Esophagus muscularis mucosa (tissue), 4 donors: ENCODE results near the gene MRM2. TPM values are rescaled to one million over a fixed set of nuclear protein-coding genes. Genes with fewer than 3 reads are reported as not detected.

Source experiments
- DNase-seq: peaks from one replicate; pipeline ENCODE4 v3.0.0-alpha.2; 2017; ENCODE audit errors: extremely low spot score
- H3K27ac ChIP-seq, 4 donors: fragments of 200-600 bp; sonication (generic); replicated peaks in 1 of 4; 1 replicate in 3 of 4; 2 replicates in 1 of 4; pipeline ENCODE4 v1.5.1; 2016 to 2019; ENCODE audit warnings: mild to moderate bottlenecking in 1 of 4
- H3K27me3 ChIP-seq, 4 donors: fragments of 200-600 bp; sonication (generic); one replicate each; pipeline versions ENCODE4 v1.5.1 to v1.6.0; 2016 to 2019
- H3K36me3 ChIP-seq, 4 donors: fragments of 200-600 bp; sonication (generic); one replicate each; pipeline ENCODE4 v1.5.1; 2016 to 2019
- H3K4me1 ChIP-seq, 4 donors: fragments of 200-600 bp; sonication (generic); one replicate each; pipeline ENCODE4 v1.5.1; 2016 to 2019
- H3K4me3 ChIP-seq, 4 donors: fragments of 200-600 bp; sonication (generic); 1 replicate in 2 of 4; 2 replicates in 2 of 4; pipeline ENCODE4 v1.5.1; 2016 to 2019; ENCODE audit warnings: mild to moderate bottlenecking in 4 of 4, moderate library complexity in 1 of 4
- H3K9me3 ChIP-seq, 4 donors: fragments of 200-600 bp; sonication (generic); 1 replicate in 3 of 4; 2 replicates in 1 of 4; pipeline ENCODE4 v1.5.1; 2016 to 2019
- CTCF ChIP-seq, 3 experiments: fragments of 200-600 bp in 2 of 3; fragments of 450-650 bp in 1 of 3; sonication (generic) in 2 of 3; IDR thresholded peaks; one replicate each; pipeline ENCODE4 v1.5.1; 2017 to 2019; ENCODE audit warnings: antibody characterized with exemption in 3 of 3, mild to moderate bottlenecking in 2 of 3, moderate library complexity in 1 of 3
- EP300 ChIP-seq: sonication (generic); formaldehyde crosslinking; IDR thresholded peaks from one replicate; pipeline ENCODE4 v1.6.1; 2017; ENCODE audit warnings: antibody characterized with exemption
- POLR2A ChIP-seq: fragments of 450-650 bp; IDR thresholded peaks from one replicate; pipeline ENCODE4 v1.6.1; 2017; ENCODE audit warnings: antibody characterized with exemption, moderate library complexity, mild to moderate bottlenecking, low read depth
- POLR2AphosphoS5 ChIP-seq, 2 donors: sonication (generic); formaldehyde crosslinking; IDR thresholded peaks; one replicate each; pipeline ENCODE4 v1.6.1; 2017; ENCODE audit warnings: antibody characterized with exemption in 2 of 2
- WGBS: methylation state at CpG from one replicate; pipeline ENCODE4 v1.1.5; 2018; 5-methylcytosine and 5-hydroxymethylcytosine counted together
- intact Hi-C: fragments of 100-400 bp; cut with DNase I; formaldehyde crosslinking; loops from one replicate; pipeline ENCODE4 v1.15.1; 2023
- total RNA-seq, 4 donors: library from RNA; depleted of rRNA; stranded (reverse); fragments of >200 nt; gene quantifications; one replicate each; pipeline versions ENCODE4 v1.1.0 to v1.2.1, GENCODE V29; 2016

MRM2 gene
- total RNA-seq, 4 donors from 2014 or later: 13.3 to 20.3 (median 16.5) TPM

- H3K36me3 ChIP-seq: peaks cover 29 to 100% (median 92%) of the 10 kb centered on the region in 4 donors
- 93% methylated on average over 7 of the region's 17 CpGs for WGBS
These were observed 21.1 kb downstream of the MRM2 start for GRCh38 chr7:2220954-2221353.

GRCh38 chr7:2220506-2220905 lies 21.5 kb downstream of the MRM2 start:
- 94% methylated on average over 16 of the region's 16 CpGs for WGBS
- TF ChIP-seq POLR2A (no peak), POLR2AphosphoS5 (IDR thresholded peaks at IDR 0.05) (no peak), EP300 (no peak), CTCF (IDR thresholded peaks at IDR 0.05) (no peak)
- intact Hi-C loops: no loop called here
- Histone ChIP-seq H3K4me1 (peaks cover 0 to 8% (median 0%) of the 10 kb centered on the region in 4 donors), H3K4me3 (no peak overlapping the region), H3K27me3 (no peaks in the 10 kb centered on the region), H3K9me3 (no peaks in the 10 kb centered on the region), H3K36me3 (peaks cover 31 to 100% (median 92%) of the 10 kb centered on the region in 4 donors), H3K27ac (no peak overlapping the region)
- DNase-seq: no peak

More at GRCh38 chr7:2220954-2221353, 21.1 kb downstream of the MRM2 start:
- H3K27me3 ChIP-seq: no peaks in the 10 kb centered on the region
- peaks cover 0 to 8% (median 0%) of the 10 kb centered on the region in 4 donors for H3K4me1 ChIP-seq
- DNase-seq: no peak
- H3K4me3 ChIP-seq: no peak overlapping the region
- intact Hi-C loops: no loop called here
- no peak overlapping the region for H3K27ac ChIP-seq
- TF ChIP-seq POLR2AphosphoS5 (IDR thresholded peaks at IDR 0.05) (no peak), EP300 (no peak), CTCF (IDR thresholded peaks at IDR 0.05) (no peak), POLR2A (no peak)
- H3K9me3 ChIP-seq: no peaks in the 10 kb centered on the region

- Histone ChIP-seq H3K9me3 (no peaks in the 10 kb centered on the region), H3K4me3 (no peak overlapping the region), H3K27ac (no peak overlapping the region), H3K36me3 (peaks cover 31 to 100% (median 91%) of the 10 kb centered on the region in 4 donors), H3K27me3 (no peaks in the 10 kb centered on the region), H3K4me1 (peaks cover 0 to 8% (median 0%) of the 10 kb centered on the region in 4 donors)
- intact Hi-C loops: no loop called here
- TF ChIP-seq EP300 (no peak), CTCF (IDR thresholded peaks at IDR 0.05) (no peak), POLR2AphosphoS5 (IDR thresholded peaks at IDR 0.05) (no peak), POLR2A (no peak)
- WGBS: 96% methylated on average over 17 of the region's 19 CpGs
- no peak for DNase-seq
These were observed 22.0 kb downstream of the MRM2 start for GRCh38 chr7:2220030-2220429.

GRCh38 chr7:2219606-2220005 lies 22.4 kb downstream of the MRM2 start:
- Histone ChIP-seq H3K27me3 (no peaks in the 10 kb centered on the region), H3K27ac (no peak overlapping the region), H3K4me1 (peaks cover 0 to 8% (median under 1%) of the 10 kb centered on the region in 4 donors), H3K4me3 (no peak overlapping the region), H3K36me3 (peaks cover 32 to 100% (median 90%) of the 10 kb centered on the region in 4 donors), H3K9me3 (no peaks in the 10 kb centered on the region)
- DNase-seq: no peak
- intact Hi-C loops: loop anchor here (5.0 kb wide), 1 partner anchor 637 kb away; no protein-coding TSS in a partner anchor
- 98% methylated on average over 8 of the region's 8 CpGs for WGBS
- TF ChIP-seq EP300 (no peak), CTCF (IDR thresholded peaks at IDR 0.05) (no peak), POLR2AphosphoS5 (IDR thresholded peaks at IDR 0.05) (no peak), POLR2A (no peak)

- Histone ChIP-seq H3K4me1 (peaks cover 0 to 5% (median 2%) of the 10 kb centered on the region in 4 donors), H3K9me3 (no peaks in the 10 kb centered on the region), H3K36me3 (peaks cover 37 to 100% (median 91%) of the 10 kb centered on the region in 4 donors), H3K27ac (no peak overlapping the region), H3K4me3 (no peak overlapping the region), H3K27me3 (no peaks in the 10 kb centered on the region)
- TF ChIP-seq EP300 (no peak), POLR2A (no peak)
- 96% methylated on average over 10 of the region's 15 CpGs for WGBS
- no peak for DNase-seq
- intact Hi-C loops: loop anchor here (5.0 kb wide), 1 partner anchor 637 kb away; no protein-coding TSS in a partner anchor
These were observed 22.9 kb downstream of the MRM2 start for GRCh38 chr7:2219136-2219535.
